ENCODE data around the gene EIF3B.
A peak's percentile ranks its signal among the peaks of the same experiment; 100 is the strongest.
"Not testable (repeated sequence)": the region's sequence is repeated elsewhere in the genome, so short reads cannot be mapped to it uniquely, and the experiment has no call there.

The EIF3B gene

DNA sequence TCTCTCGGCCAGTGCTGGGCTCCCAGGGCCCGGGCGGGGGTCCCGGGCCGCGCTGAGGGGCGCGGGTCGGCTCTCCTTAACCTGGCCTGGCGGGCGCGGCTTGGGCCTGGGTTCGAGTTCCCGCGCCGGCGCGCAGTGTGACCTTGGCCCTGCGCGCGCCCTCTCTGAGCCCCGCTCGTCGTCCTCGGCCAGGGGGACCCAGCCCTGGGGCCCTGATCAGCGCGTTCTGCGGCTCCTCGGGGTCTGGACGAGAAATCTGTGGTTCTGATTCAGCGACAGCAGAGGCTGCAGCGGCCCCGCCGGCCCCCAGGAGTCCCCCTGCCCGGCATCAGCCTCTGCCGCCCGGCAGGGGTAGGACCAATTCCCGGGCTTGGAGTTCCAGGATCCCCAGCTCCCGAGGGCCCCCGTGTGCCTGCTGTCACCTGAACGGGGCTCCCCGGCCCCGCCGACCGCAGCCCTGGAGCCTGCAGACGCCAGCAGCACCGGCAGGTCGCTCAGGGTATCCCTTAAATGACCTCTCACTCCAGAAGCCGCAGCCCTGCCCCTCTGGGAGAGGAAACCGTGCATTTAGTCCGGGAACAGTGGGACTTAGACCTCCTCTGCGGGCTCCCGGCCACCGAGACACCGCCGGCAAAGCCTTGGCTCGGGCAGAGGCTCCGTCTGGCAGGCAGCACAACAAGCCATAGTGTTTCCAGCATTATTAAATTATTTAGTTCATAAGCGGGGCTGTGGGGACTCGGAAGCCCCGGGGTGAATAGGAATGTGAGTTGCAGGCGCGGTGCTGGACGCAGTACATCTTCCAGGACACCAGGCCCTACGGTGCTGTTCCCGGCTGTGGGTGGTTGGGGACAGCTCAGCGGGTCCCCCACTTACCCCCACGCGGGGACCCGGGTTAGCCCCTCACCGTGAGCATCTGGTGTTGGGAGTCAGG lies 49.4 kb downstream of the EIF3B start:
- peak; percentile 27 to 37 for DNase-seq

GRCh38 chr7:2404714-2405119 lies 50.1 kb downstream of the EIF3B start:
- no peak for DNase-seq

DNA sequence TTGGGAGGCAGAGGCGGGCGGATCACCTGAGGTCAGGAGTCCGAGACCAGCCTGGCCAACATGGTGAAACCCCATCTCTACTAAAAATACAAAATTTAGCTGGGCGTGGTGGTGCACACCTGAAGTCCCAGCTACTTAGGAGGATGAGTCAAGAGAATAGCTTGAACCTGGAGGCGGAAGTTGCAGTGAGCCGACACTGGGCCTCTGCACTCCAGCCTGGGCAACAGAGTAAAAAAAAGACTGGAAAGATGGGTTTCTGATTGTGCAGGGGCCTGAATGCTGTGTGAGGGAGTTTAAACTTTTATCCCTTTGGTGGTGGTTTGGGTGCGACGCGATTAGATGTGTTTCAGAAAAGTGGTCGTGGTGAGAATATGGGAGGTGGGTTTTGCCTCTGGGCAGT lies 50.6 kb downstream of the EIF3B start:
- no peak for DNase-seq

DNA sequence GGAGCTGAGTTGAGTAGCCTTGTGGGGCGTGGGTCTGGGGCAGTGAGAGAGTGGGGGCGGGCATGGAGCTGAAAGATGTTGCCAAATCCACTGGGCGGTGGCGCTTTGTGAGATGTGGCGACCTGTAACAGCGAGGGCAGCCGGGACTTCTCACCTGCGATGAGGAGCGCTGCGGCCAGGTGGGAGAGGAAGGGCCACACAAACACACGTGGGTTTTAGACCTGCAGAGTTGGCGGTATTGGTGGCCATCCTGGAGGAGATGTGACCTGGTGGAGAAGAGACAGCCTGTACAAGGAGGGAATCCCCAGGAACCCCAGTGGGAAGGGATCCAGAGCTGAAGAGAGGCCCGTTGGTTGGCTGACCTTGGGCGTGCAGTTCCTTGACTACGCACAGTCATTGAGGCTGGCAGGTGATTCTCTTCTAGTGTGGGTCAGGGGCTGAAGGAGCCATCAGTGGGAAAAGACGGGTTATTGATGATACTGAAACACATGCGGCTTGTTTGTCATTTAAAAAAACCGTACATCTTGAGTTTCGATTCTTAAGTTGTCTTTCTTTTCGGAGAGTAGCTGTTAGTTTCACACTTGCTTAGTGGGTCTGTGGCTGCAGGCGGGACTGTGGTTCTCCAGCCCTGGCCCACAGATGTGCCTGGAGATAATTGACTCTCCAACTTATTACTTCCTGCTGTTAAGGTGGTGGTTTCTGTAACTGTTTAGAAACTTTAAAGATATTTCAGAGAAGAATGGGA lies 51.1 kb downstream of the EIF3B start:
- DNase-seq = peak; percentile 63 to 74

- no peak for DNase-seq
Observed at GRCh38 chr7:2409745-2410414, 55.3 kb downstream of the EIF3B start.

GRCh38 chr7:2411049-2411448 lies 56.4 kb downstream of the EIF3B start:
- DNase-seq = no peak

DNA sequence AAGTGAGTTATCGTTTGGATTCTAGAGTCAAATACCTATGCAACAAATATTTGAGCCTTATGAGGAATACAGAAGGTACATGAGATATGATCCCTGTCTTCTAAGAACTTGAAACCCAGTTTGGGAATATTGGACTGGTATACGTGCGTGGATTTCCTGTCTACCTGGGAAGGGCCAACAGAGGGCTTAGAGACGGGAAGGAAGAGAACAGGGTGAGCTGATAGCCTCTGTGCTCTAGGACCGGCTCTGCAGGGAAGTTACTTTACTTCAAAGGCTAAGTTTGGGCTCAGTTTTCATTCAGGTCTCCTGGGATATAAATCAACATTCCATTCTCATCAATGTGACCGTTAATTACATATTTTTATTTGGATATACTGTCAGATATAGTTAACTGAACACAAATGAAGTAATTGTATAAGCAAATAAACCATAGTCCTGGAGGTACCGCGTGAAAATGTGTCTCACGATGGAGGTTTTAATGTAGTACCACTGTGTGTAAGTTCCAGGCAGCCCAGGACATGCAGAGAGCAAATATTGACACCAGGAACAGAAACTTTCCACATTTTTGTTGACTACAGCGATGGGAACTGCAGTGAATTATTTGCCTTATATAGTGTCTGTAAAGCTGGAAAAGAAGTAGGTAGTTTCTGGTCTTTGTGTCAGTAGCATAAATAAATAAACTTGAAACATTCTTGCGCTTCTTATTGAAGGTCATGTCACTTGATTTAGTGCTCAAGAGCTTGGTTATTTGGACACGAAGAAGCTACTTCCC lies 57.4 kb downstream of the EIF3B start:
- no peak for DNase-seq

DNA sequence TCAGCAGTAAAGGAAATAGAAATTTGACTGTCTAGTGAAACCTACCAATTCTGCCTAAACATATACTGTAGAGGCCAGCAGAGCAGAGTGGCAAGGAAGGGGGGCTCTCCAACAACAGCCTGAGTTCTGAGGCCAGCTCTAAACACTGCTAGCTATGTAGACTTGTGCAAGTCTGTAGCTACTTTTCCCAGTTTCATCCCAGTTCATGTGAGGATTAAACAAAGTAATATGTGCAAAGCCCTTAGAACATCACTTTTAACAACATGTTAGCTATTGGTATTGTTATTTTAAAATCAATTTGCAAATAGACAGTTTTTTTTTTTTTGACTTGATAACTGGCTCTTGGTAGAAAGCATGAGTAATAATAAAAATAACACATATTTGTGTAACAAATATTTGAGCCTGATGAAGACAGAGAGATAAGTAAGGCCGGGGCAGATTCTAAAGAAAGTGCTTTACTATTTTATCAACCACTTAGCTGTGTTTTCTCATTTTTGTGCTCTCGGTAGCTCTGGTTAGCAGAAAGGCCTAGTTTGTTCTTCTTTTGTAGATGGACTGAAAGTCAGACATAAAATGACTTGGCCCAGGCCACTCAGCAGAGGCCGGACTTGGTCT lies 58.1 kb downstream of the EIF3B start:
- no peak for DNase-seq

DNA sequence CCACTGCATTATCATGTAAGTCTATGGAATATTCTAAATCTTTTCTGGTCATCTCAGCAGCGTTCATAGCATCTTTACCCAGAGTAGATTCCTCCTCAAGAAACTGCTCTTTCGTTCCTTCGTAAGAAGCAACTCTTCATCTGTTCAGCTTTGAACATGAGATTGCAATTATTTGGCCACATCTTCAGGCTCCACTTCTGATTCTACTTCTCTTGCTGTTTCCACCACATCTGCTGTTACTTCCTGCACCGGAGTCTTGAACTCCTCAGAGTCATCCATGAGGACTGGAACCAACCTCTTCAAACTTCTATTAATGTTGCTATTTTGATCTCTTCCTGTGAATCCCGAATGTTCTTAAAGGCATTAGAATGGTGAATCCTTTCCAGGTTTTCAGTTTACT lies 61.4 kb downstream of the EIF3B start:
- no peak for DNase-seq

GRCh38 chr7:2416650-2417049 lies 62.0 kb downstream of the EIF3B start:
- no peak for DNase-seq

- not testable (repeated sequence) for DNase-seq
Observed at GRCh38 chr7:2417178-2417577, 62.6 kb downstream of the EIF3B start.

GRCh38 chr7:2417981-2418481 lies 63.4 kb downstream of the EIF3B start:
- peak; percentile 45 to 54 for DNase-seq

DNA sequence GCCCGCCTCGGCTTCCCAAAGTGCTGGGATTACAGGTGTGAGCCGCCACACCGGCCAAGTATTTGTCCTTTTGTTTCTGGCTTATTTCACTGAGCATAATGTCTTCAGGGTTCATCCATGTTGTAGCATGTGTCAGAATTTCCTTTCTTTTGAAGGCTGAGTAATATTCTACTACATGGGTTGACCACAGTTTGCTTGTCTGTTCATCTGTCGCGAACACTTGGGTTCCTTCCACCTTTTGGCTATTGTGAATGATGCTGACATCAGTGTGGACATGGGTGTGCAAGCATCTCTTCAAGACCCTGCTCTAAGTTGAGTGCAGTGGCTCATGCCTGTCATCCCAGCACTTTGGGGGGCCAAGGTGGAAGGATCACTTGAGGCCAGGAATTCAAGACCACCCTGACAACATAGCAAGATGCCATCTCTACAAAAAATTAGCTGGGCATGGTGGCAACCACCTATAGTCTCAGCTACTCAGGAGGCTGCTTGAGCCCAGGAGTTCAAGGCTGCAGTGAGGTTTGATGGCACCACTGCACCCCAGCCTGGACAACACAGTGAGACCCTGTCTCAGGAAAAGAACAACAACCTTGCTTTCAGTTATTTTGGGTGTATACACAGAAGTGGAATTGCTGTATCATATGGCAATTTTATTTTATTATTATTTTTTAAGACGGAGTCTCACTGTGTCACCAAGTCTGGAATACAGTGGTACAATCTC lies 65.7 kb downstream of the EIF3B start:
- DNase-seq = no peak

DNA sequence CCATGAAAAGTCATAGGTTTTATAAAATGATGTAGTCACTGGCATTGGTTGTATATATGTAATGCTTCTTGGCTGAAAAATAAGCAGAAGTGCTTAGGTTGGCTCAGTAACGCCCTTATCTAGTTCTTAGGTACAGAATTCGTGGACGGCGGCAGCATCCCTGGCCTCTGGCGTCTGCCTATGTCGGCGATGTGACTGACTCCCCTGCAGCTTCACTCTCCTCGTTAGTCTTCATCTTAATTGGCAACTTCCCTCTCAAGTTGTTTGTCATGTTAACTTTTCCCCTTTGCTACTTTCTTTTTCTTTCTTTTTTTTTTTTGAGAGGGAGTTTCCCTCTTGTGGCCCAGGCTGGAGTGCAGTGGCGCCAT lies 67.3 kb downstream of the EIF3B start:
- DNase-seq = no peak

DNA sequence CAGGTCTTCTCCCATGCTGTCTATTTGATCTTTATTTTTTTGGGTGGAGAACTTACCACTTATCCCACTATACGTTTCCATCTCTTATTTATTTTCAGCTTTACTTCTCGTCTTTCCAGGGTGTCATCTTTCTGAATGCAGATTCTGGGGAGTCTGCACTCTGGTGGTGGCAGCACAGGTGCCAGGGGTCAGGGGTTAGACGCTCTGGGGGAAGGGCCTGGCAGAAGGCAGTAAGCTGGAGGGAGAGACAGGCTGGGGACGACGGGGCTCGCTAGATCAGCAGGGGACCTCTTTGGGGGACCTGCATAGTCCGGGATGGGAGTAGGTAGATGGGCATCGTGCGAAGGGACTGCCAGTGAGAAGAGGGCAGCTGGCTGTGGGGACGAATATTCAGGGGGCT lies 71.1 kb downstream of the EIF3B start:
- no peak for DNase-seq

Data from activated CD4-positive, alpha-beta T cell treated with anti-CD3 and anti-CD28 coated beads, Interleukin-2, amount 50 U/mL, for 48 hours (primary cell).